ENCODE data around the gene DNER.

DNA sequence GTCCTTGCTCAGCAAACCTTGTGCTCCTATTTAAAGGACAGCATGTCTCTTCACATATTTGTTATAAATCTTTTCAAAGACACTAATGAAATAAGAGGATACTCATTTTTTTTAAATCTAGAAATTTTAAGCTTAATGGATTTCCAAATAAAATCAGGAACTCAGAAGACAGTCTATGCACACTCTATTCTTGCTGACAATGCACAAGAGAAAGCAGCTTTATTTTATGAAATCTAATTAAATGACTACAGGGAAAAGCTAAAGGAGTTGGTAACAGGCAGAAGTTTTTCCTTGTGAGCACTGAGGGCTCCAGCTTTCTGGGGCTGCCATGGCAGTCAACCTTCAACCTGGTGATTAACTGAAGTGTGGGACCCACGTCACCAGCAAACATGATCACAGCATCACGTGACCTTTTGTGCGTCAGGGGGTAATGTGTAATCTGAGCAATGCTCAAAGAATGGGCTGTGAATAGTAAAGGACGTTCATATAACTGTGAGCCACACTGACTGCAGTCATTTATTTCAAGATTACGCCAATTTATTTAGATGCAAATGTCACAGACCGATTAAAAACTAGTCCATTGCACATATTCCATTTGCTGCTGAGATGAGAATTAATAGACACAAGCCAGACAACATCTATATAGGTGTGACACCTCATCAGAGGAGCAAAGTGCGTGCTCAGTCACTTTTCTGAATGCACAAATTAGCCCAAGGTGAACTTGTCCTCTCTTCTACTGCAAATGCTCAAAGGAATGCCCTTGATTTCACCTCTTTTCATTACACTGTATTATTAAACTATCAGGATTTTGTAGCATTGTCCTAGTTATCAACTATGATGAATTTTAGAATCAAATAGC lies 11.6 kb upstream of the DNER start:
- no peak for TF ChIP-seq ZNF274 (IDR thresholded peaks at IDR 0.05; ENCODE audit: low read depth, low read length)
- TF ChIP-seq YY1 (IDR thresholded peaks at IDR 0.05; ENCODE audit: insufficient read depth, insufficient read length): no peak
- no peak for TF ChIP-seq SUZ12 (IDR thresholded peaks at IDR 0.05; ENCODE audit: extremely low read depth, insufficient read depth, insufficient read length)
